DMS53 treated with DMSO at 0.1 percent for 48 hours (cell line): ENCODE measurements around the gene CDK11B.
"Not testable (repeated sequence)": the region's sequence is repeated elsewhere in the genome, so short reads cannot be mapped to it uniquely, and the experiment has no call there.

Experiments used
- DNase-seq: peaks from one replicate; lab custom pipeline; 2025; ENCODE audit not compliant: unreplicated experiment; lab: John Stamatoyannopoulos, UW

The CDK11B gene

DNA sequence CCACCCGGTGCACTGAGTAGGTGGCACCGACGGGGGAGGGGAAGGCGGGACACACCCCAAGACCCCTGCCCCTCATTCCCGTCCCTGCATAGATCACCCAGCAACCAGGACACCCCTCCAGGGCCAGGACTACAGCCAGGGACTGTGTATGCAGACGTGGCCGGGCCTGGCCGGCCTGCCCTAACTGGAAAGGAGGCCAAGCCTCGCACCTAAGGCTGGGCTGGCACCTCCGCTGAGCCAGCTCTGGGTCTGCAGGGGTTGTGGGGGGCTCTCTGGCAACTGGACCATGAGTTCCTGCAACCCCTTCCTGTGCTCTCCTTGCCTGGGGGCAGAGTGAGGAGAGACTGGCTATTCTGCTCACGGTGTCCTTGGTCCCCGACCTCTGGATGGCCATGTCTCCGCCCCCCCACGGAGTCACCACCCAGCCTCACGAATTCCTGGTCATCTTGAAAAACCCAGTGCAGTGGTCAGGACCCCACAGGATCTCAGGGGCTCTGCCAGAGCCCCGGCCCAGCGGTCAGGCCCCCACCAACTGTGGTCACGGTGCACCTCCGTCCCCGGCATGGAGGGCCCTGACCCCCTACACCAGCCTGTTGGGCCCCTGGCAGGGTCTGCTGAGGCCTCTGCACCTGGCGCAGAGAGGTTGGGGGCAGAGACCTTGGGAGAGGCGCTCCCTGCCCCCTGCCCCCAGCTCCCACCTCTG lies 57.8 kb downstream of the CDK11B start:
- no peak for DNase-seq

GRCh38 chr1:1599935-1600860 lies 58.6 kb downstream of the CDK11B start, which contains the start of gene FNDC10:
TSS of gene FNDC10 (minus strand) at chr1:1600135. CDS start at chr1:1600015, 120 bp downstream.
- no peak for DNase-seq

- no peak for DNase-seq
These were observed 59.5 kb downstream of the CDK11B start for GRCh38 chr1:1599030-1599934.

GRCh38 chr1:1598720-1599029 lies 60.1 kb downstream of the CDK11B start:
- no peak for DNase-seq

DNA sequence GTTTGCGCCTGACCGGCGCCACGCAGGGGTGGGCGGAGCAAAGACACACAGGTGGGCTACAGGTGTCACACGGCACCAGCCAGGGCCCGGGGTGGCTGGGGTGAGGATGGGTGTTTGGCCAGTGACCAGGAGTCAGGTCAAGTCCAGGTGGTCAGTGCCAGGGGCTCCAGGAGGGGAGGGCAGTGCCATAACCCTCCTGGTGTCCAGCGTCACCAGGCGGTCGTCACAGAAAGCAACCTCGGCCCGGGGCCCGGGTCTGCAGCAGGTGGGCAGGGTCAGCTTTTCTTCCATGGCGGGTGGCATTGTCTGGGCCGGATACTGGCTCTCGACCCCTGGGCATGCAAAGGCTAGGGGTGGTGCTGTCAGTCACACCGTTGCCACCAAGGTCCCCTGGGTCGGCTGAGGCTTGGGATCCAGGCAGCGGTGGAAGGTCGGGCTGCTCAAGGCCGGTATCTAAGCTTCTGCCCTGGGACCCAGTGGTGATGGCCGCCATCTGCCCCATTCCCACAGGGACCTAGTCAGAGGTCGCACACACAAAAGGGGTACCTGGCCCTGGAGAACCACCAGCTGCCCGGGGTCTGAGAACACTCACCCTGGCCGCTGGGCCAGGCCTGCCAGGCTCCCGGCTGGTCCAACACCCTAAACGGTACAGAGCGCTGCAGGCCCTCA lies 60.6 kb downstream of the CDK11B start:
- DNase-seq: no peak

DNA sequence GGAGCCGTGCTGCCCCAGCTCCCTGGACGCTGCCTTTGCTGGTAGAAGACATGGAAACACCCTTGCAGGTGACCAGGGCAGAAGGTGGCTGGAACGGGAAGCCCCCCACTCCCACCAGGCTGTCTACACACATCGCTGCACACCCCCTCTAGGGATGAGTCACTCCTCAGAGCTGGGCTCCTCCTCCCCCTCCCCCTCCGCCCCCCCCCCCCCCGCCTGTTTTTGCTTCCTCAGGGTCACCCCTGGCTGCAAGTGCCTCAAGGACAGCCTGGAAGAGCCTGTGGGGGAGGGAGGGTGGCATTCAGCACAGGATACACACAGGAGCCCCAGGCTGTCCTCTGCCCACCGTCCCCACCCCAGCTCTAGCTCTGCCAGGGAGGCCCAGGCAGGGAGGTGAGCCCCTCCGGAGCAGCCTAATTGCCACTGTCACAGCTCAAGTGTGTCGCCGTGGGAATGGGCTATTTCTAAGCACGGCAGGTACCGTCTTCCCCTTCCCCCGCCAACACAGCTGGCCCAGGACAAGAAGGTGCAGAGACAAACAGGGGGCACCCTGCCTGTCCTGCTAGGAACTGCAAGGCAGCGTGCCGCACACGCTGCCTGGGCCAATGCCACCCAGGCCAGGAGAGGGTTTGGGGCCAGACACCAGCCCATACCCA lies 61.4 kb downstream of the CDK11B start:
- peak; percentile 29 for DNase-seq

GRCh38 chr1:1596493-1597274 lies 62.1 kb downstream of the CDK11B start:
- no peak for DNase-seq

GRCh38 chr1:1595341-1595740 lies 63.5 kb downstream of the CDK11B start:
- not testable (repeated sequence) for DNase-seq

DNA sequence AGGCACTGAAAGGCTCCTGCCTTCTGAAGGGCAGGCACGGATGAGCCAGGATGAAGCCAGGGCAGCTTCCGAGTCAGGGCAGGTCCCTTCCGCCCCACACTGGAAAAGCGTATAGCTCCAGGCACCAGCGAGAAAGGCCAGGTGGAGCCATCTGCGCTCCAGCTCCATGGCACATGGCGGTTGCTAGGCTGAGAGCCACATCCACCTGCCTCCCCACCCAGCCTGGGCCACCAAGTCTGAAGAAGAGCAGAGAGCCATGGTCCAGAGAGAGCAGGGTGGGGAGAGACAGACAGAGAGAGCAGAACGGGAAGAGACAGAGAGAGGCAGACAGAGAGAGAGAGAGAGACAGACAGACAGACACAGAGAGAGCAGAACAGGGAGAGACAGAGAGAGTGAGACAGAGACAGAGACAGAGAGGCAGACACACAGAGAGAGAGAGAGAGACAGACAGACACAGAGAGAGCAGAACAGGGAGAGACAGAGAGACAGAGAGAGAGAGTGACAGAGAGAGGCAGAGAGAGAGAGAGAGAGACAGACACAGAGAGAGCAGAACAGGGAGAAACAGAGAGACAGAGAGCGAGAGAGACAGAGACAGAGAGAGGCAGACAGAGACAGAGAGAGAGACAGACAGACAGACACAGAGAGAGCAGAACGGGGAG lies 64.1 kb downstream of the CDK11B start:
- peak; percentile 55 for DNase-seq

- DNase-seq: no peak
These were observed 64.8 kb downstream of the CDK11B start for GRCh38 chr1:1593834-1594601.

DNA sequence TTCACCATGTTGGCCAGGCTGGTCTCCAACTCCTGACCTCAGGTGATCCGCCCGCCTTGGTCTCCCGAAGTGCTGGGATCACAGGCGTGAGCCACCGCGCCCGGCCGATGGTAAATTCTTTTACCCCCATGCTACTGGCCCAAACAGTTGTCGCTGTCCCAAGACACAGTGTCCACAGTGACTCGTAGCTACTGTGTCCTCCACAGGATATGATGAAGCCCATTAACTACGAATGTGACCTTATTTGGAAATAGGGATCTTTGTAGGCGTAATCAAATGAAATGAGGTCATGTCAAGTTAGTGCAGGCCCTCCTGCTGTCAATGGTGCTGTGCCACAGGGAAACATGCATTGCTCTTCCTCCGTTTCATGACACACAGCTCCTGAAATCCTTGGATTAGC lies 67.4 kb downstream of the CDK11B start:
- no peak for DNase-seq
